GM12878 (cell line): Measurements from ENCODE around the gene LRRK1. TPM values are rescaled to one million over a fixed set of nuclear protein-coding genes. Genes with fewer than 3 reads are reported as not detected.

Source experiments
- ATAC-seq: fragments of 200-7000 bp; cut with Tn5 transposase; 3 replicates; pipeline ENCODE4 v1.9.1; 2020; ENCODE audit warnings: mild to moderate bottlenecking, moderate library complexity
- BruUV-seq: library from RNA; stranded (reverse); fragments of 400-500 nt; replicated peaks from 2 replicates; lab custom pipeline; 2021; lab: Mats Ljungman, UMichigan
- CTCF ChIA-PET: fragments of 300-600 bp; sonication (Branson Sonifier 250); formaldehyde crosslinking; extraction: SDS; loops from one replicate; lab custom pipeline; 2021; ENCODE audit warnings: inconsistent platforms; lab: Yijun Ruan, JAX
- POLR2A ChIA-PET: fragments of 350-600 bp; formaldehyde crosslinking; extraction: SDS; loops from one replicate; lab custom pipeline; 2021; ENCODE audit warnings: inconsistent platforms; lab: Charles Lee
- RAD21 ChIA-PET: fragments of 300-600 bp; sonication (Branson Sonifier 250); formaldehyde crosslinking; loops from one replicate; lab custom pipeline; 2023; ENCODE audit warnings: antibody characterized with exemption; ENCODE audit not compliant: unreplicated experiment; lab: Charles Lee
- SMC1A ChIA-PET: fragments of 300-600 bp; sonication (Branson Sonifier 250); formaldehyde crosslinking; loops from one replicate; lab custom pipeline; 2023; ENCODE audit not compliant: unreplicated experiment, uncharacterized antibody; lab: Charles Lee
- DNase-seq: peaks from one replicate; pipeline ENCODE4 v3.0.0-alpha.2; 2011; ENCODE audit warnings: low read depth, low spot score
- FAIRE-seq: peaks from 3 replicates; lab custom pipeline; 2011; peaks lifted over from hg19 to GRCh38; lab: Jason Lieb, UNC
- H2AFZ ChIP-seq: 2 replicates; pipeline ENCODE4 v1.6.0; 2011; ENCODE audit warnings: low read depth, low read length, control low read depth; ENCODE audit not compliant: control insufficient read depth
- H3K27ac ChIP-seq: 2 replicates; pipeline ENCODE4 v1.5.1; 2011; ENCODE audit warnings: control low read depth; ENCODE audit not compliant: control insufficient read depth, insufficient read depth
- H3K27me3 ChIP-seq, 2 experiments: replicated peaks in 1 of 2; 2 replicates each; pipeline versions ENCODE4 v1.6.0 to v1.6.1; 2011; ENCODE audit warnings: low read length in 1 of 2; ENCODE audit not compliant: control insufficient read depth in 2 of 2, insufficient read depth in 2 of 2
- H3K36me3 ChIP-seq, 2 experiments: 2 replicates each; pipeline ENCODE4 v1.5.1; 2011; ENCODE audit warnings: low read length in 1 of 2; ENCODE audit not compliant: control insufficient read depth in 2 of 2, insufficient read depth in 2 of 2
- H3K4me1 ChIP-seq: 2 replicates; pipeline ENCODE4 v1.6.1; 2011; ENCODE audit warnings: mild to moderate bottlenecking, low read length, moderate library complexity, mixed read lengths; ENCODE audit not compliant: control insufficient read depth, insufficient read depth
- H3K4me2 ChIP-seq: 2 replicates; pipeline ENCODE4 v1.6.0; 2011; ENCODE audit warnings: control low read depth; ENCODE audit not compliant: control insufficient read depth, insufficient read depth
- H3K4me3 ChIP-seq: fragments of 200-600 bp; sonication (generic); 2 replicates; pipeline ENCODE4 v1.5.1; 2016
- H3K79me2 ChIP-seq: 2 replicates; pipeline ENCODE4 v1.6.0; 2011; ENCODE audit warnings: low read length; ENCODE audit not compliant: control insufficient read depth, insufficient read depth
- H3K9ac ChIP-seq: 2 replicates; pipeline ENCODE4 v1.8.0; 2011; ENCODE audit warnings: low read length, control low read depth, mixed read lengths; ENCODE audit not compliant: control insufficient read depth, insufficient read depth
- H3K9me3 ChIP-seq: replicated peaks from 3 replicates; pipeline ENCODE4 v1.5.1; 2011; ENCODE audit warnings: mild to moderate bottlenecking, low read length; ENCODE audit not compliant: control insufficient read depth, insufficient read depth
- H4K20me1 ChIP-seq: 2 replicates; pipeline ENCODE4 v1.6.0; 2011; ENCODE audit not compliant: control insufficient read depth, insufficient read depth
- CBFB ChIP-seq: IDR thresholded peaks from 2 replicates; pipeline ENCODE4 v1.6.1; 2016; ENCODE audit warnings: antibody characterized with exemption, low read depth
- CHD1 ChIP-seq: IDR thresholded peaks from 2 replicates; pipeline ENCODE4 v1.6.1; 2012; ENCODE audit warnings: low read depth, low read length, improper control_type of control experiment
- FOXK2 ChIP-seq: fragments of 450-650 bp; IDR thresholded peaks from 2 replicates; pipeline ENCODE4 v1.6.1; 2017; ENCODE audit warnings: mild to moderate bottlenecking, moderate library complexity
- GABPA ChIP-seq: IDR thresholded peaks from 2 replicates; pipeline ENCODE4 v1.6.1; 2014; ENCODE audit warnings: antibody characterized with exemption, low read depth, mild to moderate bottlenecking, inconsistent platforms
- LARP7 ChIP-seq: fragments of 450-650 bp; IDR thresholded peaks from 2 replicates; pipeline ENCODE4 v1.6.1; 2017; ENCODE audit warnings: mild to moderate bottlenecking
- RAD21 ChIP-seq: IDR thresholded peaks from 2 replicates; pipeline ENCODE4 v1.6.1; 2011; ENCODE audit warnings: mild to moderate bottlenecking, low read depth, low read length, moderate library complexity; ENCODE audit not compliant: insufficient read depth
- RB1 ChIP-seq: fragments of 450-650 bp; formaldehyde crosslinking; IDR thresholded peaks from 2 replicates; pipeline ENCODE4 v1.6.1; 2017; ENCODE audit warnings: mild to moderate bottlenecking, borderline replicate concordance
- SIX5 ChIP-seq: IDR thresholded peaks from 2 replicates; pipeline ENCODE4 v1.6.1; 2011; ENCODE audit warnings: mild to moderate bottlenecking, low read depth, low read length, moderate library complexity; ENCODE audit not compliant: severe bottlenecking
- SREBF1 ChIP-seq: IDR thresholded peaks from 2 replicates; pipeline ENCODE4 v1.6.1; 2012; ENCODE audit warnings: mild to moderate bottlenecking, low read length
- WGBS: methylation state at CpG from one replicate; pipeline ENCODE4 v1.1.6; 2016; ENCODE audit warnings: low lambda C conversion rate; ENCODE audit not compliant: insufficient replicate concordance, insufficient coverage; ENCODE audit errors: missing lambda C conversion rate; 5-methylcytosine and 5-hydroxymethylcytosine counted together
- in situ Hi-C: fragments of 300-500 bp; cut with MboI; formaldehyde crosslinking; loops from 9 replicates; pipeline ENCODE4 v1.14.3; 2018; ENCODE audit warnings: mixed read lengths
- intact Hi-C: fragments of 100-400 bp; cut with micrococcal nuclease; formaldehyde crosslinking; loops from one replicate; pipeline ENCODE4 v1.14.2; 2022; ENCODE audit not compliant: unreplicated experiment
- polyA plus RNA-seq, 11 experiments: library from polyadenylated mRNA; depleted of rRNA in 4 of 11; unstranded in 6 of 11; stranded (reverse) in 5 of 11; fragments of >200 nt; fragmentation: Nextera tagmentation in 4 of 11; fragmentation: Illumina TruSeq in 1 of 11; extraction: Ambion mirVana in 4 of 11; extraction: Trizol in 1 of 11; gene quantifications; 1 replicate in 1 of 11; 2 replicates in 10 of 11; pipeline versions ENCODE4 v1.2.1 to v1.2.3, GENCODE V29; 2011 to 2016; ENCODE audit warnings: inconsistent platforms in 2 of 11, missing spikeins in 2 of 11, low read depth in 1 of 11
- total RNA-seq, 4 experiments: library from RNA; depleted of rRNA in 3 of 4; stranded (reverse); fragments of >200 nt in 3 of 4; fragmentation: Illumina TruSeq in 1 of 4; extraction: Trizol in 1 of 4; gene quantifications; 2 replicates each; pipeline versions ENCODE4 v1.2.1 to v1.2.3, GENCODE V29; 2013 to 2021
- TF ChIP-seq, protein P1 (sequence below): IDR thresholded peaks from 2 replicates; pipeline ENCODE4 v1.6.1; 2011; ENCODE audit warnings: low read depth, mild to moderate bottlenecking, low read length, moderate library complexity, borderline replicate concordance; ENCODE audit errors: extremely low read depth
- TF ChIP-seq, protein P2 (sequence below): fragments of 450-650 bp; IDR thresholded peaks from 2 replicates; pipeline ENCODE4 v1.6.1; 2018; ENCODE audit warnings: borderline replicate concordance, mild to moderate bottlenecking; ENCODE audit not compliant: partially characterized antibody

Gene LRRK1
- total and polyA plus RNA-seq, 10 of the 15 experiments (the other 5 are each of a cell fraction or from before 2014, with no cell fraction given) = 2.2 to 58.3 (median 17.9) TPM

DNA sequence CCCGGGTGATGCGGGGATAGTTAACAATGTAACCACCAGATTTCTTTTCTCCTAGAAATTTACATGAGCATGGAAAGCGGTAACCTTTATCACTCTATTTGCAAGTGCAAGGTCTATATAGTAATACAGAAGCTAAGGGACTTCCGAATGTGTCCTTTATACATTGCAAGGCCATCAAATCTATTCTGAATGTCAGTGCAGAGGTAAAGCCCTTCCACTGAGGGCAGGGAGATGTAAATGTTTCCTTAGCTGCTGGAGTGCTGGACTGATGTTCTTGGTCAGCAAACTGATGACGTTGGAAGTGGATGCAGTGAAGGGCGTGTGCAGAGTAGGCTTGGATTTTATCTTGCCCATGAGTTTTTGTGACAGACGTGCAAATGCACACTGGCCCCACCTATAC is 33.3 kb upstream of the LRRK1 start:
- ChIA-PET POLR2A (no interaction called here), CTCF (no interaction called here), RAD21 (no interaction called here), SMC1A (interaction anchor here (1.4 kb wide), 1 partner anchor 28 kb away, joined by 4 read pairs; no protein-coding TSS in a partner anchor)
- Histone ChIP-seq H3K27me3 (peaks cover 16 to 22% of the 10 kb centered on the region in 2 experiments), H3K27ac (no peak overlapping the region), H3K9me3 (no peaks in the 10 kb centered on the region), H3K79me2 (no peaks in the 10 kb centered on the region), H4K20me1 (no peaks in the 10 kb centered on the region), H3K36me3 (no peaks in the 10 kb centered on the region), H3K4me2 (no peak overlapping the region), H3K4me3 (no peak overlapping the region), H3K9ac (no peak overlapping the region), H3K4me1 (no peaks in the 10 kb centered on the region), H2AFZ (no peak overlapping the region)
- 31% methylated on average over 7 of the region's 7 CpGs for WGBS
- DNase-seq = no peak
- no peak for ATAC-seq
- no peak for FAIRE-seq
- no peak for TF ChIP-seq LARP7
- TF ChIP-seq GABPA = no peak
- no peak for TF ChIP-seq RAD21
- TF ChIP-seq, protein P1, sequence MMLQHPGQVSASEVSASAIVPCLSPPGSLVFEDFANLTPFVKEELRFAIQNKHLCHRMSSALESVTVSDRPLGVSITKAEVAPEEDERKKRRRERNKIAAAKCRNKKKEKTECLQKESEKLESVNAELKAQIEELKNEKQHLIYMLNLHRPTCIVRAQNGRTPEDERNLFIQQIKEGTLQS = no peak
- TF ChIP-seq, protein P2, sequence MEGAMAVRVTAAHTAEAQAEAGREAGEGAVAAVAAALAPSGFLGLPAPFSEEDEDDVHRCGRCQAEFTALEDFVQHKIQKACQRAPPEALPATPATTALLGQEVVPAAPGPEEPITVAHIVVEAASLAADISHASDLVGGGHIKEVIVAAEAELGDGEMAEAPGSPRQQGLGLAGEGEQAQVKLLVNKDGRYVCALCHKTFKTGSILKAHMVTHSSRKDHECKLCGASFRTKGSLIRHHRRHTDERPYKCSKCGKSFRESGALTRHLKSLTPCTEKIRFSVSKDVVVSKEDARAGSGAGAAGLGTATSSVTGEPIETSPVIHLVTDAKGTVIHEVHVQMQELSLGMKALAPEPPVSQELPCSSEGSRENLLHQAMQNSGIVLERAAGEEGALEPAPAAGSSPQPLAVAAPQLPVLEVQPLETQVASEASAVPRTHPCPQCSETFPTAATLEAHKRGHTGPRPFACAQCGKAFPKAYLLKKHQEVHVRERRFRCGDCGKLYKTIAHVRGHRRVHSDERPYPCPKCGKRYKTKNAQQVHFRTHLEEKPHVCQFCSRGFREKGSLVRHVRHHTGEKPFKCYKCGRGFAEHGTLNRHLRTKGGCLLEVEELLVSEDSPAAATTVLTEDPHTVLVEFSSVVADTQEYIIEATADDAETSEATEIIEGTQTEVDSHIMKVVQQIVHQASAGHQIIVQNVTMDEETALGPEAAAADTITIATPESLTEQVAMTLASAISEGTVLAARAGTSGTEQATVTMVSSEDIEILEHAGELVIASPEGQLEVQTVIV = no peak
- no peak for TF ChIP-seq CBFB
- no peak for TF ChIP-seq CHD1
- TF ChIP-seq SIX5 = no peak
- no peak for TF ChIP-seq FOXK2
- no peak for TF ChIP-seq RB1
- TF ChIP-seq SREBF1 = no peak
- no TSS peak for BruUV-seq
- in situ Hi-C loops = no loop called here
- intact Hi-C loops = no loop called here
